Measurements from ENCODE around the gene FBXO31. TPM values are rescaled to one million over a fixed set of nuclear protein-coding genes. Genes with fewer than 3 reads are reported as not detected.
A peak's percentile ranks its signal among the peaks of the same experiment; 100 is the strongest.

The FBXO31 gene
- total RNA-seq, 1 experiment from 2014 or later, result 53.9 TPM

GRCh38 chr16:87409153-87409552 lies 25.6 kb upstream of the FBXO31 start:
- H3K9me3 Mint-ChIP-seq (ENCODE audit: unreplicated experiment), result no peaks in the 10 kb centered on the region
- ChIA-PET POLR2A (interaction anchor here (0.6 to 1.0 kb wide), 3 partner anchors 22 to 110 kb away, joined by 4 to 6 read pairs (median 4); no protein-coding TSS in a partner anchor), CTCF (interaction anchor here (2.5 kb wide), 1 partner anchor 227 kb away, joined by 10 read pairs; no protein-coding TSS in a partner anchor)
- intact Hi-C loops (cut with micrococcal nuclease), result loop anchor here (10.0 kb wide), 1 partner anchor 844 kb away; the partner anchor contains the start of gene FOXC2
- peaks cover 14% of the 10 kb centered on the region for H3K4me1 Mint-ChIP-seq (ENCODE audit: insufficient read depth, unreplicated experiment)
- DNase-seq (ENCODE audit: unreplicated experiment), result no peak
- no peak overlapping the region for H3K27ac Mint-ChIP-seq (ENCODE audit: low read depth, unreplicated experiment)
- H3K36me3 Mint-ChIP-seq (ENCODE audit: insufficient read depth, unreplicated experiment), result peaks cover 78% of the 10 kb centered on the region
- no peak for TF ChIP-seq CTCF (IDR thresholded peaks at IDR 0.05; ENCODE audit: unreplicated experiment)
- no peaks in the 10 kb centered on the region for H3K27me3 Mint-ChIP-seq (ENCODE audit: insufficient read depth, unreplicated experiment)
- BruUV-seq (replicated peaks), result no TSS peak
- H3K4me3 Mint-ChIP-seq (ENCODE audit: unreplicated experiment), result no peak overlapping the region

GRCh38 chr16:87407511-87408112 lies 24.0 kb upstream of the FBXO31 start:
- no peak for TF ChIP-seq CTCF (IDR thresholded peaks at IDR 0.05; ENCODE audit: unreplicated experiment)
- H3K9me3 Mint-ChIP-seq (ENCODE audit: unreplicated experiment), result no peaks in the 10 kb centered on the region
- intact Hi-C loops (cut with micrococcal nuclease), result loop anchor here (10.0 kb wide), 1 partner anchor 843 kb away; the partner anchor contains the start of gene FOXC2
- no TSS peak for BruUV-seq (replicated peaks)
- peaks cover 87% of the 10 kb centered on the region for H3K36me3 Mint-ChIP-seq (ENCODE audit: insufficient read depth, unreplicated experiment)
- H3K27me3 Mint-ChIP-seq (ENCODE audit: insufficient read depth, unreplicated experiment), result no peaks in the 10 kb centered on the region
- H3K4me3 Mint-ChIP-seq (ENCODE audit: unreplicated experiment), result no peak overlapping the region
- DNase-seq (ENCODE audit: unreplicated experiment), result peak; percentile 94
- peaks cover 14% of the 10 kb centered on the region for H3K4me1 Mint-ChIP-seq (ENCODE audit: insufficient read depth, unreplicated experiment)
- CTCF ChIA-PET, result interaction anchor here (0.5 to 1.3 kb wide), 6 partner anchors 9 to 843 kb away, joined by 3 to 9 read pairs (median 4); no protein-coding TSS in a partner anchor
- POLR2A ChIA-PET, result interaction anchor here (0.7 to 2.2 kb wide), 8 partner anchors 9 to 229 kb away, joined by 3 to 11 read pairs (median 4); partner anchors contain the start of gene C16orf95
- peak overlapping the region; percentile 43 for H3K27ac Mint-ChIP-seq (ENCODE audit: low read depth, unreplicated experiment)

- Mint-ChIP-seq H3K9me3 (ENCODE audit: unreplicated experiment) (no peaks in the 10 kb centered on the region), H3K27ac (ENCODE audit: low read depth, unreplicated experiment) (no peak overlapping the region), H3K36me3 (ENCODE audit: insufficient read depth, unreplicated experiment) (peaks cover 87% of the 10 kb centered on the region), H3K4me1 (ENCODE audit: insufficient read depth, unreplicated experiment) (peaks cover 14% of the 10 kb centered on the region), H3K4me3 (ENCODE audit: unreplicated experiment) (no peak overlapping the region), H3K27me3 (ENCODE audit: insufficient read depth, unreplicated experiment) (no peaks in the 10 kb centered on the region)
- BruUV-seq (replicated peaks), result no TSS peak
- CTCF ChIA-PET, result interaction anchor here (0.7 to 1.3 kb wide), 5 partner anchors 9 to 229 kb away, joined by 3 to 9 read pairs (median 3); no protein-coding TSS in a partner anchor
- POLR2A ChIA-PET, result interaction anchor here (0.6 to 2.2 kb wide), 7 partner anchors 9 to 230 kb away, joined by 3 to 11 read pairs (median 4); partner anchors contain the start of gene C16orf95
- no peak for DNase-seq (ENCODE audit: unreplicated experiment)
- intact Hi-C loops (cut with micrococcal nuclease), result loop anchor here (10.0 kb wide), 1 partner anchor 842 kb away; the partner anchor contains the start of gene FOXC2
- no peak for TF ChIP-seq CTCF (IDR thresholded peaks at IDR 0.05; ENCODE audit: unreplicated experiment)
These were observed 23.0 kb upstream of the FBXO31 start for GRCh38 chr16:87406495-87407088.
